Measurements from ENCODE around the gene HSD11B2.

- no peak for TF ChIP-seq CTCF (IDR thresholded peaks at IDR 0.05; ENCODE audit: extremely low read depth in 1 of 2, insufficient read depth in 1 of 2, low read depth in 1 of 2, low read length in 2 of 2)
- TF ChIP-seq POLR2A (IDR thresholded peaks at IDR 0.05; ENCODE audit: low read depth, low read length): no peak
- no peak for TF ChIP-seq FOS (IDR thresholded peaks at IDR 0.05; ENCODE audit: borderline replicate concordance, insufficient read depth, low read length)
- TF ChIP-seq MAX (IDR thresholded peaks at IDR 0.05; ENCODE audit: insufficient read depth, insufficient read length): no peak
Measured at GRCh38 chr16:67454104-67454503, 23.2 kb downstream of the HSD11B2 start.
